Memory B cell (primary cell): Measurements from ENCODE around the gene PRKCE.

Experiments used
- ATAC-seq: fragments of 150-1000 bp; cut with Tn5 transposase; 2 replicates; pipeline ENCODE4 v1.10.0; 2021; ENCODE audit warnings: low read depth, mild to moderate bottlenecking, moderate library complexity
- DNase-seq, 2 donors: peaks; one replicate each; pipeline ENCODE4 v3.0.0; 2022; ENCODE audit warnings: low spot score in 2 of 2
- H3K27ac Mint-ChIP-seq: one replicate; pipeline ENCODE4 v1.8.0; 2022; ENCODE audit warnings: mild to moderate bottlenecking, moderate library complexity, mixed read lengths
- H3K27me3 Mint-ChIP-seq: one replicate; pipeline ENCODE4 v1.8.0; 2022; ENCODE audit warnings: mixed read lengths
- H3K36me3 Mint-ChIP-seq: one replicate; pipeline ENCODE4 v1.8.0; 2022; ENCODE audit warnings: mild to moderate bottlenecking, mixed read lengths
- H3K4me1 Mint-ChIP-seq: one replicate; pipeline ENCODE4 v1.8.0; 2022; ENCODE audit warnings: mixed read lengths
- H3K4me3 Mint-ChIP-seq: one replicate; pipeline ENCODE4 v1.8.0; 2022; ENCODE audit warnings: mild to moderate bottlenecking, moderate library complexity, mixed read lengths
- H3K9me3 Mint-ChIP-seq: one replicate; pipeline ENCODE4 v1.8.0; 2022; ENCODE audit warnings: mixed read lengths

PRKCE gene

DNA sequence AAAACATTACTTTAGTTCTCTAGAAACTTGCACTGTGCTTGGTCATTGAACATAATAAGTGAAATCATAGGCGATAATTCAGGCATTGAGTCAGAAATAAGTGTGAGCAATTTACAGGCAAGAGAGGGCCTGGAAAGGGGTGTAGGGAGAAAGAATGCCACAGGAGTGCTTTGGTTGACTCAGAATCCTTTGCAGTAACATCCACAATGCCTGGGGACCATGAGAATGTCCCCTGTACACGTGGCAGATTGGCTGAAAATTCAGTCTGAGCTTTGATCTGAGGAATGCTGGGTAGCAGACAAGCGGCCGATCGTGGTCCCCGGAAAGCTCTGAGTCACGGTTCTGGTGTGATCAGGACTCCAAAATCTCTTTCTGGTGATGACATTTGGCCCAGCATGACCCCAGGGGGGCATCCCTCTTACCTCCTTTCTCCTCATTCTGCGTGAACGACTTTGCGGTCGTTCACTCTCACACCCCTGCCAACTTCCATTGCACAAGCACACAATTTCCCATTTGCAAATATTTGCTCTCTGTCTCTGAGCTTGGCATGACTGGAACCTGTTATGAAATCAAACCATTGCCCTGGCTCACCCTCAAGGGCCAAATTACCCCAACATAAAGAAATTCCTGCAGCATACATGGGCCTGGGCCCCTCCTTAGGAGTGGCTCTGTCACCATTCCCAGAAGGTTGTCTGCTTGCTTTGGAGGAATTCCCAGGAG, 340.7 kb downstream of the PRKCE start:
- H3K4me3 Mint-ChIP-seq: no peak overlapping the region
- ATAC-seq (no peak), DNase-seq (no peak)
- H3K27ac Mint-ChIP-seq: no peak overlapping the region
- H3K36me3 Mint-ChIP-seq: peaks cover 29% of the 10 kb centered on the region
- no peaks in the 10 kb centered on the region for H3K4me1 Mint-ChIP-seq
- H3K9me3 Mint-ChIP-seq: no peaks in the 10 kb centered on the region
- no peaks in the 10 kb centered on the region for H3K27me3 Mint-ChIP-seq

DNA sequence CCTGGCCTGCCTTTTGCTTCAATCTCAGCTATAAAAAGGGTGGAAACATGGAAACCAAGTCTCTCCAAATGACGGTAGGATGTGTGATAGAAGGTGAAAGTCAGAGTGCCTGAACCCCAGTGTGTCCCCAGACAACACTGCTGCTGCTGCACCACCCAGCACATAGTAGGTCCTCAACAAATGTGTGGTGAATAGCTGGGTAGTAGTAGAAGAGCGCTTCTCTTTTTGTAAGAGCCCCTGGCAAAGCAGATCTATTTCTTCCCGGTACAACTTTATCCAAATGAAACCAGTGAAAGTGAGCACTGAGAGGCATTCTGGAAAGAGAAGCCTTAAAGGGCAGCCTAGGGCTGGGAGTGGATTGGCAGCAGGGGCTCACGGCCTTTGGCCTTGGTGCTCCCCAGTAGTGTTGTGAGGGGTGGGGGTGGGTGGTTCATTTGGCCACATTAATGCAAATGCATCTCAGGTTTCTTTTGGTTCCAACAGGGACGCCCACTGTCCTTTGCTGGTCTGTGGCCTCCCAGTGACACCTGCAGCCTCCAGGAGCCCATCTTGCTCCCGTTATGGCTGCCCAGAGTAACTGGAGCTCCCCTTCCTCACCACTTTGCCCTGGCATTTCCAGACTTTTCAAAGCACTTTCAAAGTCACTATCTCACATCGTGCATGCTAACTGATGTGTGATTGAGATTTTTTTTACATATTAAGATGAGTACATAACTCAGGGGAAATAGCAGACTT, 341.4 kb downstream of the PRKCE start:
- Mint-ChIP-seq H3K27me3 (no peaks in the 10 kb centered on the region), H3K36me3 (peaks cover 31% of the 10 kb centered on the region), H3K9me3 (no peaks in the 10 kb centered on the region), H3K4me3 (no peak overlapping the region), H3K27ac (no peak overlapping the region), H3K4me1 (no peaks in the 10 kb centered on the region)
- no peak for DNase-seq
- ATAC-seq: no peak

- H3K4me3 Mint-ChIP-seq: no peak overlapping the region
- DNase-seq (peak; percentile 35 to 36), ATAC-seq (peak; percentile 32)
- no peaks in the 10 kb centered on the region for H3K9me3 Mint-ChIP-seq
- peaks cover 35% of the 10 kb centered on the region for H3K36me3 Mint-ChIP-seq
- no peak overlapping the region for H3K27ac Mint-ChIP-seq
- no peaks in the 10 kb centered on the region for H3K27me3 Mint-ChIP-seq
- H3K4me1 Mint-ChIP-seq: no peaks in the 10 kb centered on the region
These were observed 342.1 kb downstream of the PRKCE start for GRCh38 chr2:45993476-45993991.

GRCh38 chr2:45994060-45994459, 342.6 kb downstream of the PRKCE start:
- Mint-ChIP-seq H3K36me3 (peaks cover 34% of the 10 kb centered on the region), H3K9me3 (no peaks in the 10 kb centered on the region), H3K27ac (no peak overlapping the region), H3K4me3 (no peak overlapping the region), H3K27me3 (no peaks in the 10 kb centered on the region), H3K4me1 (no peaks in the 10 kb centered on the region)
- ATAC-seq (no peak), DNase-seq (no peak)

- Mint-ChIP-seq H3K27ac (no peak overlapping the region), H3K36me3 (peaks cover 46% of the 10 kb centered on the region), H3K27me3 (no peaks in the 10 kb centered on the region), H3K4me3 (no peak overlapping the region), H3K9me3 (no peaks in the 10 kb centered on the region), H3K4me1 (no peaks in the 10 kb centered on the region)
- ATAC-seq: no peak
- DNase-seq: no peak
These were observed 349.2 kb downstream of the PRKCE start for GRCh38 chr2:46000660-46001059.

GRCh38 chr2:46001290-46001689, 349.8 kb downstream of the PRKCE start:
- H3K27ac Mint-ChIP-seq: no peak overlapping the region
- H3K4me3 Mint-ChIP-seq: no peak overlapping the region
- H3K27me3 Mint-ChIP-seq: no peaks in the 10 kb centered on the region
- DNase-seq: no peak
- H3K9me3 Mint-ChIP-seq: no peaks in the 10 kb centered on the region
- H3K4me1 Mint-ChIP-seq: no peaks in the 10 kb centered on the region
- peaks cover 48% of the 10 kb centered on the region for H3K36me3 Mint-ChIP-seq
- no peak for ATAC-seq

DNA sequence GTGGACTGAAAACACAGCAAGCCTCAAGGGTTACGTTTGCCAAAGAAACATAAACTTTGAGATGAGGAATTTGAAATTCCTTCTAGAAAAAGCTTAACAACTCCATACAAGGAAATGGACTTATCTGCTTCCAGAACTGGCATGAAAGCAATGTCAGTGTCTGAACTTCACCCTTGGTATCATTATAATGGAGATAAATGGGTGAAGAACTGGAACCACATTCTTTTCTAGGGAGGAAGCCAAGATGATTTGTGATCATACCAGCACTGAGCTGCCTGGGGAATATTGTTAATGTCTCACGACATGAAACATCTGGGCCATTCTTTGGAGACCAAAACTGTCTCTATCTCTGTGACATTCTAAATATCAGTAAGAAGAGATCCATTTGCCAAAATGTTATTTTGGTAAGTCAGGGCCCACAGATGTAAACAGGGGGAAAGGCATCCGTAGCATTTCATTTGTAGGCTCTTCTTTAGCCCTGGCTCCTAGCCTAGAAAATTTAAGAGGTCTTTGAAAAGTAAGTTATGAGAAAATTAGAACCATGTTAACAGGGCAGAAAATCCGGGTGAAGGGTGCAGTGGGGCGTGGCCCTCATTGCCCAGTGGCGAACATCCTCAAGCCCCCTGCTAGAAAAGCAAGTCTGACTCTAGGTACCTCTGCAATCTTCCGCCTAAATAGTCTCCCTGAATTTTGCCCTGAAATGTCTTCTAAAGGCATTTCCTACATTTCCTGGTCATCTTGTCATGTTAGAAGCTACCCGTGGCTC, 350.4 kb downstream of the PRKCE start:
- ATAC-seq (no peak), DNase-seq (no peak)
- no peaks in the 10 kb centered on the region for H3K27me3 Mint-ChIP-seq
- no peak overlapping the region for H3K27ac Mint-ChIP-seq
- peaks cover 49% of the 10 kb centered on the region for H3K36me3 Mint-ChIP-seq
- H3K4me1 Mint-ChIP-seq: no peaks in the 10 kb centered on the region
- H3K9me3 Mint-ChIP-seq: no peaks in the 10 kb centered on the region
- H3K4me3 Mint-ChIP-seq: no peak overlapping the region

- peaks cover 49% of the 10 kb centered on the region for H3K36me3 Mint-ChIP-seq
These were observed 351.0 kb downstream of the PRKCE start for GRCh38 chr2:46002507-46002883.

GRCh38 chr2:46002947-46003346, 351.5 kb downstream of the PRKCE start:
- H3K4me1 Mint-ChIP-seq: no peaks in the 10 kb centered on the region
- ATAC-seq: no peak
- H3K27ac Mint-ChIP-seq: no peak overlapping the region
- no peak overlapping the region for H3K4me3 Mint-ChIP-seq
- no peaks in the 10 kb centered on the region for H3K27me3 Mint-ChIP-seq
- DNase-seq: no peak
- H3K36me3 Mint-ChIP-seq: peaks cover 51% of the 10 kb centered on the region
- H3K9me3 Mint-ChIP-seq: no peaks in the 10 kb centered on the region

More at GRCh38 chr2:46002507-46002883, 351.0 kb downstream of the PRKCE start:
- H3K27ac Mint-ChIP-seq: no peak overlapping the region
- H3K9me3 Mint-ChIP-seq: no peaks in the 10 kb centered on the region
- H3K4me3 Mint-ChIP-seq: no peak overlapping the region
- H3K4me1 Mint-ChIP-seq: no peaks in the 10 kb centered on the region
- H3K27me3 Mint-ChIP-seq: no peaks in the 10 kb centered on the region
- DNase-seq: no peak
- ATAC-seq: no peak

DNA sequence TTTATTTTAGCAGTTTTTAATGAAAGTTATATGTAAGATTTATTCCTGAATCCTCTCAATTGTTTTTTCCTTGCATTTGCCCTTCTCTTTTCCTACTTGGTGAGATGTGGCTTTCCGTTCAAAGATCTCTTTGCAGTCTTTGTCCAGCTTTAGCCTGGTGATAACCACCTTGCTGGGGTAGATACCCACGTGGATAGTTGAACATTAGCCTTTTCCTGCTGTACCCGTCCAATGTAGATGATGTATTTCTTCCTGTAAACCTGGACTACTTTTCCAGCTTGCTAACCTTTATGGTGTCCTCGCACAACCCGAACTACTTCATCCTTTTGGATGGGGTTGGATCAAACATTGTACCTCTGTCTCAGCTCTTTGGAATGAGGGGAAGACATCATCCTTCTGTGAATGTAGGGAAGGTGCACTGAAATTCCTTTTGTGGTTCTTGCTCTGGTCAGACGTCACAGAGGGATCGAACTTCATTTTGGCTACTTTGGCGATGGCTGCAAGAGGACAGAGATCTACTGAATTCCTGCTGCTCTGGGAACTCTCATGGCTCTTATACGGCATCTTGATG, 352.5 kb downstream of the PRKCE start:
- Mint-ChIP-seq H3K27me3 (no peaks in the 10 kb centered on the region), H3K4me3 (no peak overlapping the region), H3K36me3 (peaks cover 47% of the 10 kb centered on the region), H3K27ac (no peak overlapping the region), H3K9me3 (no peaks in the 10 kb centered on the region), H3K4me1 (no peaks in the 10 kb centered on the region)
- DNase-seq: no peak
- no peak for ATAC-seq

GRCh38 chr2:46006473-46007025, 355.1 kb downstream of the PRKCE start:
- H3K27ac Mint-ChIP-seq: no peak overlapping the region
- no peaks in the 10 kb centered on the region for H3K4me1 Mint-ChIP-seq
- DNase-seq (no peak), ATAC-seq (no peak)
- H3K4me3 Mint-ChIP-seq: no peak overlapping the region
- peaks cover 45% of the 10 kb centered on the region for H3K36me3 Mint-ChIP-seq
- no peaks in the 10 kb centered on the region for H3K27me3 Mint-ChIP-seq
- H3K9me3 Mint-ChIP-seq: no peaks in the 10 kb centered on the region

GRCh38 chr2:46007412-46007811, 355.9 kb downstream of the PRKCE start:
- Mint-ChIP-seq H3K4me3 (no peak overlapping the region), H3K9me3 (no peaks in the 10 kb centered on the region), H3K4me1 (no peaks in the 10 kb centered on the region), H3K27ac (no peak overlapping the region), H3K36me3 (peaks cover 45% of the 10 kb centered on the region), H3K27me3 (no peaks in the 10 kb centered on the region)
- DNase-seq (no peak), ATAC-seq (no peak)

GRCh38 chr2:46008091-46008870, 356.8 kb downstream of the PRKCE start:
- peaks cover 47% of the 10 kb centered on the region for H3K36me3 Mint-ChIP-seq
- ATAC-seq (no peak), DNase-seq (no peak)
- H3K27me3 Mint-ChIP-seq: no peaks in the 10 kb centered on the region
- H3K4me3 Mint-ChIP-seq: no peak overlapping the region
- H3K4me1 Mint-ChIP-seq: no peaks in the 10 kb centered on the region
- no peaks in the 10 kb centered on the region for H3K9me3 Mint-ChIP-seq
- no peak overlapping the region for H3K27ac Mint-ChIP-seq
